NCI-H2196 (cell line): Measurements from ENCODE around the gene DEFB132.

Experiments used
- DNase-seq: peaks from one replicate; lab custom pipeline; 2025; ENCODE audit not compliant: unreplicated experiment; lab: John Stamatoyannopoulos, UW

Gene DEFB132

GRCh38 chr20:259981-260380 lies 2.5 kb downstream of the DEFB132 start:
- no peak for DNase-seq

- DNase-seq: no peak
Observed at GRCh38 chr20:263701-264100, 6.2 kb downstream of the DEFB132 start.

- peak; percentile 92 for DNase-seq
Observed at GRCh38 chr20:266596-267562, 9.4 kb downstream of the DEFB132 start.

- no peak for DNase-seq
Observed at GRCh38 chr20:270517-270916, 13.0 kb downstream of the DEFB132 start.

GRCh38 chr20:271069-271468 lies 13.5 kb downstream of the DEFB132 start:
- no peak for DNase-seq

GRCh38 chr20:271528-271927 lies 14.0 kb downstream of the DEFB132 start:
- no peak for DNase-seq

GRCh38 chr20:272718-273117 lies 15.2 kb downstream of the DEFB132 start:
- DNase-seq: no peak

GRCh38 chr20:273884-274283 lies 16.4 kb downstream of the DEFB132 start:
- DNase-seq: no peak

- DNase-seq: no peak
Observed at GRCh38 chr20:275791-276190, 18.3 kb downstream of the DEFB132 start.

GRCh38 chr20:276620-277495 lies 19.3 kb downstream of the DEFB132 start:
- no peak for DNase-seq

GRCh38 chr20:277496-277781 lies 19.9 kb downstream of the DEFB132 start:
- DNase-seq: no peak

GRCh38 chr20:278181-278580 lies 20.7 kb downstream of the DEFB132 start:
- DNase-seq: no peak

- DNase-seq: no peak
Observed at GRCh38 chr20:278607-279571, 21.4 kb downstream of the DEFB132 start.

GRCh38 chr20:284172-284571 lies 26.6 kb downstream of the DEFB132 start:
- DNase-seq: no peak

- DNase-seq: no peak
Observed at GRCh38 chr20:286508-286907, 29.0 kb downstream of the DEFB132 start.

GRCh38 chr20:288956-289692 lies 31.6 kb downstream of the DEFB132 start:
- DNase-seq: peak; percentile 14

GRCh38 chr20:289693-290083 lies 32.2 kb downstream of the DEFB132 start:
- no peak for DNase-seq

GRCh38 chr20:290084-290831 lies 32.7 kb downstream of the DEFB132 start, which contains the start of gene C20orf96:
C20orf96 (minus strand) TSS chr20:290750; CDS start chr20:290610, 140 bp downstream.
- peak; percentile 93 for DNase-seq

GRCh38 chr20:294602-295001 lies 37.1 kb downstream of the DEFB132 start:
- no peak for DNase-seq
